Ovary (tissue), 9 donors: ENCODE data around the gene ZMYND19. TPM values are rescaled to one million over a fixed set of nuclear protein-coding genes. Genes with fewer than 3 reads are reported as not detected.
"Not testable (repeated sequence)": the region's sequence is repeated elsewhere in the genome, so short reads cannot be mapped to it uniquely, and the experiment has no call there.

ENCODE experiments used
- DNase-seq, 5 donors: peaks; one replicate each; pipeline ENCODE4 v3.0.0-alpha.2; 2019 to 2020
- H3K27ac ChIP-seq, 2 donors: fragments of 200-600 bp; one replicate each; pipeline versions ENCODE4 v1.5.1 to v1.8.0; 2019 to 2022
- H3K27me3 ChIP-seq: fragments of 200-600 bp; one replicate; pipeline ENCODE4 v1.8.0; 2022
- H3K36me3 ChIP-seq: fragments of 200-600 bp; sonication (generic); one replicate; pipeline ENCODE4 v1.5.1; 2019
- H3K4me1 ChIP-seq: one replicate; pipeline ENCODE4 v1.8.1; 2013; ENCODE audit warnings: mild to moderate bottlenecking, moderate library complexity; ENCODE audit not compliant: insufficient read depth
- H3K4me3 ChIP-seq: fragments of 200-600 bp; sonication (generic); one replicate; pipeline ENCODE4 v1.5.1; 2017
- H3K9me3 ChIP-seq, 2 donors: fragments of 200-600 bp in 1 of 2; sonication (generic) in 1 of 2; one replicate each; pipeline versions ENCODE4 v1.5.1 to v1.8.1; 2013 to 2019; ENCODE audit warnings: mild to moderate bottlenecking in 1 of 2, moderate library complexity in 1 of 2
- EP300 ChIP-seq: sonication (generic); formaldehyde crosslinking; IDR thresholded peaks from one replicate; pipeline ENCODE4 v1.6.1; 2017; ENCODE audit warnings: antibody characterized with exemption
- POLR2A ChIP-seq: fragments of 450-650 bp; IDR thresholded peaks from one replicate; pipeline ENCODE4 v1.6.1; 2017; ENCODE audit warnings: antibody characterized with exemption, mild to moderate bottlenecking, moderate library complexity
- WGBS, 3 donors: extraction: QIAGEN DNeasy Blood & Tissue Kit in 1 of 3; methylation state at CpG; one replicate each; pipeline versions ENCODE4 v1.1.5 to v1.1.7; 2013 to 2017; 5-methylcytosine and 5-hydroxymethylcytosine counted together
- intact Hi-C, 4 donors: fragments of 100-400 bp; cut with DNase I; formaldehyde crosslinking; loops; one replicate each; pipeline versions ENCODE4 v1.11.0 to v1.15.1; 2022 to 2023
- polyA plus RNA-seq, 2 donors: library from polyadenylated mRNA; stranded (reverse); fragments of 200-250 nt in 1 of 2; fragments of 350-450 nt in 1 of 2; fragmentation: Illumina TruSeq in 1 of 2; extraction: RNeasy Lipid Tissue Mini Kit (QIAGEN cat#74804) in 1 of 2; gene quantifications; one replicate each; pipeline ENCODE4 v1.2.3, GENCODE V29; 2013 to 2014
- total RNA-seq, 7 donors: library from RNA; depleted of rRNA in 2 of 7; stranded (reverse); fragments of >200 nt in 2 of 7; fragmentation: NEBNext Ultra II Directional in 3 of 7; extraction: Animal tissue kit (Norgen Biotek cat#: 25700) in 3 of 7; gene quantifications; one replicate each; pipeline versions ENCODE4 v1.1.0 to v1.2.4, GENCODE V29; 2016 to 2023
- TF ChIP-seq, protein P1 (sequence below), 3 donors: fragments of 450-650 bp in 2 of 3; fragments of 200-600 bp in 1 of 3; IDR thresholded peaks; one replicate each; pipeline versions ENCODE4 v1.5.1 to v1.8.0; 2016 to 2022; ENCODE audit warnings: antibody characterized with exemption in 3 of 3, mild to moderate bottlenecking in 1 of 3
- donor health status: DM: no; HTN: no; CAD: no; lungs with moderate emphysema.
- donor health status: DM: no; HTN: no; CAD: no.
- donor health status: Bipolar disorder and iron deficiency.
- donor health status: DM: yes; HTN: yes; CAD: no.
- donor health status: DM: no; HTN: no; CAD: no.
- donor health status: DM: yes; HTN: yes; CAD: no.

ZMYND19 gene
- total and polyA plus RNA-seq, 9 donors = 5.1 to 22.9 (median 14.7) TPM

DNA sequence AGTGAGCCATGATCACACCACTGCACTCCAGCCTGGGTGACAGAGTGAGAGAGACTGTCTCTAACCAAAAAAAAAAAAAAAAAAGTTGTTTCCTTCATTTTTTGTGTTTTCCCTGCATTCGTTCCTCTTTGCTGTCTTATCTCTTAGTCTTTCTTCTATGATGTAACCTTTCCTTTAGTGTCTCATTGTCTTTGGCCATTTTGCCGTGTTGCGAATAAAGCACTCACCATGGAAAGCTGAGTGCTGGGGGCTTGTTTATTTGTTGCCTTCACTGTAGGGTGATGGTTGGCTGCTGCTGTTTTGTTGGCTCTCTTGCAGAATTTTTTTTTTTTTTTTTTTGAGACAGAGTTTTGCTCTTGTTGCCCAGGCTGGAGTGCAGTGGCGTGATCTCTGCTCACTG lies 36.2 kb upstream of the ZMYND19 start:
- DNase-seq = peak in 1 of 5 donors; percentile 1
- Histone ChIP-seq H3K27ac (no peak overlapping the region), H3K9me3 (no peaks in the 10 kb centered on the region), H3K4me1 (peaks cover 20% of the 10 kb centered on the region), H3K36me3 (no peaks in the 10 kb centered on the region), H3K4me3 (no peak overlapping the region), H3K27me3 (no peaks in the 10 kb centered on the region)
- intact Hi-C loops = loop anchor here in 1 of 4 donors (10.0 kb wide), 1 partner anchor 78 kb away; no protein-coding TSS in a partner anchor
- WGBS, 3 donors = 82 to 89% (median 85%) methylated on average over 4 of the region's 4 CpGs
- no peak for TF ChIP-seq EP300
- TF ChIP-seq, protein P1, sequence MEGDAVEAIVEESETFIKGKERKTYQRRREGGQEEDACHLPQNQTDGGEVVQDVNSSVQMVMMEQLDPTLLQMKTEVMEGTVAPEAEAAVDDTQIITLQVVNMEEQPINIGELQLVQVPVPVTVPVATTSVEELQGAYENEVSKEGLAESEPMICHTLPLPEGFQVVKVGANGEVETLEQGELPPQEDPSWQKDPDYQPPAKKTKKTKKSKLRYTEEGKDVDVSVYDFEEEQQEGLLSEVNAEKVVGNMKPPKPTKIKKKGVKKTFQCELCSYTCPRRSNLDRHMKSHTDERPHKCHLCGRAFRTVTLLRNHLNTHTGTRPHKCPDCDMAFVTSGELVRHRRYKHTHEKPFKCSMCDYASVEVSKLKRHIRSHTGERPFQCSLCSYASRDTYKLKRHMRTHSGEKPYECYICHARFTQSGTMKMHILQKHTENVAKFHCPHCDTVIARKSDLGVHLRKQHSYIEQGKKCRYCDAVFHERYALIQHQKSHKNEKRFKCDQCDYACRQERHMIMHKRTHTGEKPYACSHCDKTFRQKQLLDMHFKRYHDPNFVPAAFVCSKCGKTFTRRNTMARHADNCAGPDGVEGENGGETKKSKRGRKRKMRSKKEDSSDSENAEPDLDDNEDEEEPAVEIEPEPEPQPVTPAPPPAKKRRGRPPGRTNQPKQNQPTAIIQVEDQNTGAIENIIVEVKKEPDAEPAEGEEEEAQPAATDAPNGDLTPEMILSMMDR (IDR thresholded peaks at IDR 0.05) = no peak
- no peak for TF ChIP-seq POLR2A

DNA sequence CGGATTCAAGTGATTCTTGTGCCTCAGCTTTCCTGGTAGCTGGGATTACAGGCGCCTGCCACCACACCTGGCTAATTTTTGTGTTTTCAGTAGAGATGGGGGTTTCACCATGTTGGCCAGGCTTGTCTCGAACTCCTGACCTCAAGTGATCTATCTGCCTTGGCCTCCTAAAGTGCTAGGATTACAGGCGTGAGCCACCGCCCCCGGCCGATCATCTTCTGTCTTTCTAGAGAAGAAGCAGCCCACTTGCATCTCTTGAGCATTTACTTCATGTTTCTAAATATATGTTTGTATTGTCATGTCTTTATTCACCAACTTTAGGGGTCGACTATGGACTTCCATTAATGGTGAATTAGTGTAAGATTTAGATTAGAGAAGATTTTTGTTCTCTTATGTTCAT lies 31.9 kb upstream of the ZMYND19 start:
- intact Hi-C loops = loop anchor here in 1 of 4 donors (10.0 kb wide), 1 partner anchor 83 kb away; no protein-coding TSS in a partner anchor
- 83 to 87% (median 83%) methylated on average over 8 of the region's 8 CpGs for WGBS, 3 donors
- peaks cover 18% of the 10 kb centered on the region for H3K4me1 ChIP-seq
- DNase-seq, H3K4me3 ChIP-seq, H3K27me3 ChIP-seq, H3K9me3 ChIP-seq, H3K36me3 ChIP-seq, H3K27ac ChIP-seq: not testable (repeated sequence)

DNA sequence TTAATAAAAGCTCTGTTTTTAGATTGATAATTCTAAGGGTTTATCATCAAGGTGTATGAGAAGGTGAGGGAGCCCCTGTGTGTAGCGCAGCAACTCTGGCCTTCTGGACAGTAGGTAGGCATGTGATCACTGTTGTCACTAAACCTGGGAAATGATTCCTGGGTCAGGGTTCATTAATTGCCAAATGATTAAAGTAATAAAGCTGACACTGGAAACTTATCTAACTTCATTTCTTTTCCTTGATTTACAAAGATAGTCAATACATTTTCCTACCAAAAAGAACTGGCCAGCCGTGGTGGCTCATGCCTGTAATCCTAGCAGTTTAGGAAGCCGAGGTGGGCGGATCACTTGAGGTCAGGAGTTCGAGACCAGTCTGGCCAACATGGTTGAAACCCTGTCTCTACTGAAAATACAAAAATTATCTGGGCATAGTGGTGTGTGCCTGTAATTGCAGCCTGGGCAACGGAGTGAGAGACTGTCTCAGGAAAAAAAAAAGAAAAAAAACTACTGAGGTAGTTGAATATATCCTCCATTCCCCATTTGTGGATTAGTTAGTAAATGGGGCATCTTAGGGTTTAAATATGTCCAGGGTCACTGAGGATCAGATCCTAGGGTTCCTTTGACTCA lies 30.9 kb upstream of the ZMYND19 start:
- Histone ChIP-seq H3K9me3 (no peaks in the 10 kb centered on the region), H3K27me3 (no peaks in the 10 kb centered on the region), H3K36me3 (no peaks in the 10 kb centered on the region), H3K4me3 (no peak overlapping the region), H3K27ac (no peak overlapping the region), H3K4me1 (peaks cover 16% of the 10 kb centered on the region)
- intact Hi-C loops = loop anchor here in 1 of 4 donors (10.0 kb wide), 1 partner anchor 84 kb away; no protein-coding TSS in a partner anchor
- TF ChIP-seq, protein P1 (IDR thresholded peaks at IDR 0.05) = no peak
- TF ChIP-seq POLR2A (no peak), EP300 (no peak)
- 47 to 52% (median 49%) methylated on average over 6 of the region's 6 CpGs for WGBS, 3 donors
- DNase-seq = peak in 1 of 5 donors; percentile 6

DNA sequence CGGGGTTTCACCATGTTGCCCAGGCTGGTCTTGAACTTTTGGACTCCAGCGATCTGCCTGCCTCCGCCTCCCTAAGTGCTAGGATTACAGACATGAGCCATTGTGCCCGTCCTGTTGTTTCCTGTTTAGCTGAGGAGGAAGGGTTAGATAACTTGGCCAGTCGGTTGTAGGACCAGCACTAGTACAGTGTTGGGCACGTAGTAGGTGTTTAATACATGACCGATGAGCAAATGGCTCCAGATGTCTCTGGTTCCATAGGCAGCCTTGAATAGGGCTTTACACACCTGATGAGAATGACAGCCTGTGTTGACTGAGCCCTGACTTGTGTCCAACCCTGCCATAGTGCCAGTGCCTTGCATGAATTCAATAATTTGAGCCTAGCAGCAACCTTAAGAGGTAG lies 30.3 kb upstream of the ZMYND19 start:
- Histone ChIP-seq H3K4me1 (peaks cover 16% of the 10 kb centered on the region), H3K27ac (no peak overlapping the region)
- intact Hi-C loops = loop anchor here in 1 of 4 donors (10.0 kb wide), 1 partner anchor 84 kb away; no protein-coding TSS in a partner anchor

More for the DNA sequence above, 30.3 kb upstream of the ZMYND19 start:
- no peaks in the 10 kb centered on the region for H3K27me3 ChIP-seq
- no peak for DNase-seq
- no peaks in the 10 kb centered on the region for H3K9me3 ChIP-seq
- H3K36me3 ChIP-seq = no peaks in the 10 kb centered on the region
- TF ChIP-seq EP300 = no peak
- TF ChIP-seq, protein P1 (IDR thresholded peaks at IDR 0.05) = no peak
- no peak for TF ChIP-seq POLR2A
- 63 to 75% (median 65%) methylated on average over 7 of the region's 7 CpGs for WGBS, 3 donors
- H3K4me3 ChIP-seq = no peak overlapping the region
